ENCODE data around the gene SPDYA.

DNA sequence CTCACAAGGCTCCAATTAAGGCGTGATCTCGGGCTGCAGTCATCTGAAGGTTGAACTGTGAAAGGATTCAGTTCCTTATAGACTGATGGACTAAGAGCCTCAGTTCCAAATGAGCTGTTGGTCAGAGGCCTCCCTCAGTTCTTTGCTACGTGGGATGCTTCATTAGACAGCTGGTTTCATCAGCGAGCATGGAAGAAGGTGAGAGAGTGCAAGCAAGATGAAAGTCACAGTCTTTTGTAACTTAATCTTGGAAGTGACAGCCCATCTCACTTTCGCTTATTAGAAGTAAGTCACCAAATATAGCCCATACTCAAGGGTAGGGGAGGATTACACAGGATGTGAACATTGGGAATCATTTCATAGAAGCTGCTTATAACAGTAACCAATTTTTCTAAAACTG lies 32.2 kb upstream of the SPDYA start:
- TF ChIP-seq POLR2A (IDR thresholded peaks at IDR 0.05; ENCODE audit: low read depth, low read length) = no peak
- TF ChIP-seq POLR2AphosphoS5 (IDR thresholded peaks at IDR 0.05; ENCODE audit: low read depth, low read length) = no peak
- TF ChIP-seq TAF1 (IDR thresholded peaks at IDR 0.05; ENCODE audit: borderline replicate concordance, low read depth, low read length) = no peak

Data from GM12892 (cell line).